Mesenteric fat pad (tissue), 1 donor: ENCODE measurements around the gene ANKDD1A. TPM values are rescaled to one million over a fixed set of nuclear protein-coding genes. Genes with fewer than 3 reads are reported as not detected.

Source experiments
- DNase-seq: peaks from one replicate; pipeline ENCODE4 v3.0.0-alpha.2; 2020; ENCODE audit warnings: low spot score
- total RNA-seq: library from RNA; stranded (reverse); fragmentation: NEBNext Ultra II Directional; extraction: Animal tissue kit (Norgen Biotek cat#: 25700); gene quantifications from one replicate; pipeline ENCODE4 v1.2.1, GENCODE V29; 2021
- donor health status: DM: yes; HTN: yes; CAD: no.

ANKDD1A gene
- total RNA-seq, 1 donor from 2014 or later, result 19.3 TPM

DNA sequence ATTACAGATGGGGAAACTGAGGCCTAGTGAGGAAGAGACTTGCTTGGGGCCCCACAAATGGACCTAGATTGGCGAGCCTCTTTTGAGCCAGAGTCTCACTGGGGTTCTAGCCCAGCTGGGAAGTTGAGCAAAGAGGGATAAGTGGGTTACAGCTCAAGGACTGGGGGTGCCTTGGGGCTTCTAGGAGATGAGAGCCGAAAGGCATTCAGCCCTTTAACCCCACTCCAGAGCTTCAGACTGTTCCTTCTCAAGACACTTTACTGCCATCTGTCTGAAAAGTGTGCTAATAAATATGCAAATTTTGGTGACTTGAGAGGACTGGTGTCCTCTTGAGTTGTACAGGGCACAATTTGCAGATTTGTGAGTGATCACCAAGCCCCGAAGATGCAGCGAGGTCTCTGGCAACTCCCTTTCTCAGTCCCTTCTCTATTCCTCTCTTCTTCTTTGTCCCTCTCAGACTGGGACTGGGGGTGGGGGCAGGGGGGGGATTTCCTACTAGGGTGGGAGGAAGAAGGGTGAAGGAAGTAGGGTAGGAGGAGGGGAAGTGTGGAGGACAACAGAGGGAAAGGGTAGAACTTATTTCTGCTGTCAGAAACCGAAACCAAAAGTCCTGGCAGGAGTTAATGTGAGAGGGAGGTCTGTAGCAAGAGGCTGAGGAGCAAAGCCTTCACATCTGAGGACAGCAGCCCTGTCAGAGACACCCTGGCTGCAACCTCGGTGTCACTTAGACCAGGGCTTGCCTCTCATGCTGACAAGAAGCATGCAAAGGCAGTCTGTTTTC, 16.2 kb upstream of the ANKDD1A start:
- no peak for DNase-seq

DNA sequence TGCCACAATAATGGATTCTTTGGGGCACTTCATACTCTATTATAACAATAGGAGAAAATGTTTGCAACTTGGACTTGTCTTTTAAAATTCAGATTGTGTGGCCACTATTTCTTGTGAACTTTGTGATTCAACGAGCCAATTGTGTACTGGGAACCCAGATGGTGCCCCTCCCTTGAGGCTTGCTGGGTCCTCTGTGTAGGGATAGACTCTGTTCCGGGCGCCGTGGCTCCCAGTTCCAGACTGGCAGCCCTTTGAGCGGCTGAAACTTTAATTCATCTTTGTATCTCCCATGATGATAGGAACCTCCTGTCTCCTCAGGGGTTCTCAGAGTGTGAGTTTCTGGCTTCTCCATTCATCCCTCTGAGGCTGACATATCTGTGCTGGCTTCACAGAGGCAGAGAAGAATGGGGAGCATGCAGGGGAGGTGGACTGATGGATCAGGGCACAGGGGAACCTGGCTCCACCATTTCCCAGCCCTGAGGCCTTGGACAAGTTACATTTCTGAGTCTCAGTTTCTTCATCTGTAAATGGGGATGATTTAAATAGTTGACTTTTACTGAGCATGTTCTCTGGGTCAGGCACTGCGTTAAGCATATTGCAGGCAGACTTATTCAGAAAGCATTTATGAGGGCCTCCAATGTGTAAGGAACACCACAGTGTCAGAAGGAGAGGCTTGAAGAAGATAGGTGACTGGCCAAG, 15.2 kb upstream of the ANKDD1A start:
- DNase-seq, result no peak

DNA sequence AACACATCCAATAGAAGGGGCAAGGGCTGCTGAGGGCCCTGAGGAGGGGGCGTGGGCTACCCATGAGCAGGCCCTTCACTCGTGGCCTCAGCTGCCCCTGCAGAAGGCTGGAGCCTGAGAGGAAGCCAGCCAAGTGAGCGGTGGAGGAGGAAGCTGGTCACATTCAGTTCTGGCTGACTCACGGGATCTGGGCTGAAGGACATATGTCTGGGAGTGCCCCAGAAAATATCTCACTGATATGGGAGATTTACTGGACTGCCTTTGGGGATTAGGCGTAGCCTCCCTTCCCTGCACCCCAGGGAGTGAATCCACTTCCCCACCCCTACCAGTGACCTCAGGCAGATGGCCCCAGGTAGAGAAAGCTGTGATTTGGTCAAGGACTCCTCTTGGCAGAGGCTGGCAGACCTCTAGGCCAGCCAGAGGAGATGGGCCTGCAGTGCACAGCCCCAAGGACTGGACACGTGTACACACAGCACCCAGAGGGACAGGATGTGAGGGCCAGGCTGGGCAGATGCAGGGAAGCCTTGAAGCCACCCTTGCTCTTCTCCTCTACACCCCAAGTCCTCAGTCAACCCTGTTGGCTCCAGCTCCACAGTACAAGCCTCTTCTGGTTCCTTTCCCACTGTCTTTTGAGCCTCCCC, 14.2 kb upstream of the ANKDD1A start:
- DNase-seq, result no peak

DNA sequence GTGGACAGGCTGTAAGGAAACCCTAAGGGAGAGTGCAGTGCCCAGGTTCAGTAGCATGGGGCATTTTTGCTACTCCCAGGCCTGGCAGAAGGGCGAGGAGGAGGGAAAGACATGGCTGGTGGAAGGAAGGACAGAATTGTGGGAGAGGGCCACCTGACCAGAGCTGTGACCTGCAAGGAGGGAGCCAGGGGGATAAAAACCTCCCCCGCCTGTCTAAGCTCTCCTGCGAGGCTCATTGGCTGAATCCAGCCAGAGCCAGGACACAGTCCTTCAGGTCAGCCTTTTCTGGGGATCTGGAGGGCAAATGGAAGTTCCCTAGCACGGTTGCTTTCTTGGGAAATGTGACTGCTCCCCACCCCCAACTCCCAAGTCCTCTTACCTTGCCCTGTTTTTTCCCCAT, 13.3 kb upstream of the ANKDD1A start:
- no peak for DNase-seq

DNA sequence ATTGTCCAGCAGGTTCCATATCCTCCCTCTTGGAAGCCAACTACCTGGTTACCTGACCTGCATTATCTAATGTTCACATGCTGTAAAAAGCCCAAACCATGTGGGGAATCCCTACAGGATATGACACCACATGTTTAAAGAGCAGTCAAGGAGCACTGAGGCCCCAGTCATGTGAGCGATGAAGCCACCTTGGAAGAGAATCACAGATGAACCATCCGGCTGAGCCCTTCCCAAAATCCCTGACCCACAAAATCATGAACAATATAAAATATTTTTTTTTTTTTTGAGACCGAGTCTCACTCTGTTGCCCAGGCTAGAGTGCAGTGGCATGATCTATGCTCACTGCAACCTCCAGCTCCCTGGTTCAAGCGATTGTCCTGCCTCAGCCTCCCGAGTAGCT, 10.6 kb upstream of the ANKDD1A start:
- no peak for DNase-seq

DNA sequence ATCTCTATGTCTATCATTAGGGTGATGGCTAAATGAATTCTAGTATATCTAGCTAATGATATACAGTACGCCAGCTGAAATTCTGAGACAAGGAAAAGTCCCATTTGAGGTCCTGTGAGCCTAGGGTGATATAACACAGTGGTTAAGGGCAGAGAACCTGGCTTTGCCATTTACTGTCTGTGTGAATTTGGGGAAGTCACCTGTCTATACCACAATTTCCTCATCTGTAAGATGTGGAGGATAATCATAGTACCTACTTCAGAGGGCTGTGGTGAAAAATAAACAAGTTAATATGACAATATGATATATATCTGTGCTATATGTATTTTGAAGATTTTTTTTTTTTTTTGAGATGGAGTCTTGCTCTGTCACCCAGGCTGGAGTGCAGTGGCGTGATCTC, 9.8 kb upstream of the ANKDD1A start:
- no peak for DNase-seq

DNA sequence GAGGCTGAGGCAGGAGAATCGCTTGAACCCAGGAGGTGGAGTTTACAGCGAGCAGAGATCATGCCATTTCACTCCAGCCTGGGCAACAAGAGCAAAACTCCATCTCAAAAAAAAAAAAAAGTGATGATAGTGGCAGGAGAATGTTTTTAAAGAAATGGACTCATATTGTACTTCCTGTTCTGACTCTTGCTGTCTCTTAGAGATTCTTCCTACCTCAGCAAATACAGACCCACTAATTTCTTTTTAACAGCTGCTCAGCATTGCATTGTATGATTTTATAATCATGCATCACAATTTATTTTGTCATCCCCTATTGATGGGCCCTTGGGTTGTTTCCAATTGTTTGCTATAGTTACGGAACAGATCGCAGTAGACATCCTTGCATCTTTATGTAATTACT, 8.8 kb upstream of the ANKDD1A start:
- DNase-seq, result no peak

DNA sequence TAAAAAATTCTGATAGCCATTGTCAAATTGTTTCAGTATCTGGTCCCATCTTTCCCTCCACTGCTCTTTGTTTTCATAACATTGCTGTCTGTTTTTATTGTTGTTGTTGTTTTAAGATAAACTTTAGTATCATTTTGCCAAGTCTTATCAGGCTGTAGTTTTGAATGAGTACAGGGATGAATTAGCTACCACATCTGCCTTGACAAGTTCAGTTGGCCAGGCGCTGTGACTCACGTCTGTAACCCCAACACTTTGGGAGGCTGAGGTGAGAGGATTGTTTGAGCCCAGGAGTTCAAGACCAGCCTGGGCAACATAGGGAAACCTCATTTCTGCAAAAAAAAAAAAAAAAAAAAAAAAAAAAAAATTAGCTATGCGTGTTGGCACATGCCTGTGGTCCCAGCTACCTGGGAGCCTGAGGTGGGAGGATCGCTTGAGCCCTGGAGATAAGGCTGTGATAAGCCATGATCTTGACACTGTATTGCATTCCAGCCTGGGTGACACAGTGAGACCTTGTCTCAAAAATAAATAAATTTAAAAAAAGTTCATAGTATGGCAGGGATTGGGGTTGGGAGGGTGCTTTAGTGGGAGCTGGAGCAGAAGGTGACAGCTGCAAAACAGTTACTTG, 8.3 kb upstream of the ANKDD1A start:
- no peak for DNase-seq

DNA sequence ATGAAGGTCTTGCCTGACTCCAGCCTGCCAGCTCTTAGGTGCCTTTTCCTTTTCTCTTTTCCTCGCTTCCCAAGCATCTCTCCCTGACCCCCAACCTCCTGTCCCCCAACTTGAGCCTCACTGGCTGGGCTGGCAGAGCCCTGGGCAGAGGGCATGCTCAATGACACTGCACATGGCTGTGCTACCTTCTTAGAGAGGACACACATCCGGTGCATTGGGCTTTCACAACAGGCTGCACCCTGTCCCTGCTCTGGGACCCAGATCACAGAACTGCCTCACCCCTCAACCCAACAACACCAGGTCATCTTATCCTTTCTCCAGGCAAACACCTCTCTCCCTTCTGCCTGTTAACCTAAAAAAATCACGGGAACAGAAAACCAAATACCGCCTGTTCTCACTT, 7.5 kb upstream of the ANKDD1A start:
- no peak for DNase-seq

DNA sequence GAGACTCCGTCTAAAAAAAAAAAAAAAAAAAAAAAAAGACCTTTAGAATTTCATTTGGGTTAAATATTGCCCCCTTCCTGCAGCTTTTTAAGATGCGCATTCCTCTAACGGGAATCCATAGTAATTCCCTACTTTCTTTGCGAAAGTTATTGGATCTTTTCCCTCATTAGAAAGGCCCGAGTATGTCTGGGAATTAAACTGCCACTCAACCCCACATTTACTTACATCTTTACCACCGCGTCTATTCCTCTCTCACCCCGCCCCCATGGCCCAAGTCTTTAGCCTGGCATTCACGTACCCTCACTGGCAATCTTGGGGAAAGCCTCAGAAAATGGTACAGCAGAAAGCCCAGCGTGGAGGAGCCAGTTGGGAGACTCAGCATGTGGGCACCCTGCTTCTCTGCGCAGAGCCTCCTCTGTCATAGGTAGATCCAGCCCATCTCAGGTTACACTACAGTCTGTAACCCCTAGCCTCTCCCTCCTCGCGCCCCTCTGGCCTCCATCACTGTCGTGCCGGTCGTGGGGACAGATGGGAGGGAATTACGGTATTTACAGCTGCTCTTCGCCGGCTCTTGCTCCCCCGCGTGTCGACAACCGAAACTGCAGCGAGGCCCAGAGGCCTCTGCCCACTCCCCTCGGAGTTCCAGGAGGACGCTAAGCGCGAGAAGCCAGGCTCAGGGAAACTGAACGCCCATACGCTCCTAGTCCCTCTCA, 6.4 kb upstream of the ANKDD1A start:
- DNase-seq, result peak; percentile 93

DNA sequence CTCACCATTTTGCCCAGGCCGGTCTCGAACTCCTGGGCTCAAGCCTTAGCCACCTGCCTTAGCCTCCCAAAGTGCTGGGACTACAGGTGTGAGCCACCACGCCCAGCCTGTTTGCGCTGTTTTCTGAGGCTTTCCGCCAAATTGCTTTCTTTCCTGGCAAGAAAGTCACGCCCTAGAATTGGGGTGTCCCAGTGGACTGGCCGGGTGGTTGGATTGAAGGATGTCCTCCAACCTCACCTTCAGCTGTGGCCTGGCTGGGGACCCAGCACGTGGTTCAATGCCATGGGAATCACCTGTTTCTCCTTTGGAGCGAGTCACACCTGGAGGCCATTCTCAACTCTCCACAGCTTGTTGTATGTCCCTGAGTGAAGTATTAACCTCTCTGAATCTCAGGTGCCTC, 5.8 kb upstream of the ANKDD1A start:
- no peak for DNase-seq

DNA sequence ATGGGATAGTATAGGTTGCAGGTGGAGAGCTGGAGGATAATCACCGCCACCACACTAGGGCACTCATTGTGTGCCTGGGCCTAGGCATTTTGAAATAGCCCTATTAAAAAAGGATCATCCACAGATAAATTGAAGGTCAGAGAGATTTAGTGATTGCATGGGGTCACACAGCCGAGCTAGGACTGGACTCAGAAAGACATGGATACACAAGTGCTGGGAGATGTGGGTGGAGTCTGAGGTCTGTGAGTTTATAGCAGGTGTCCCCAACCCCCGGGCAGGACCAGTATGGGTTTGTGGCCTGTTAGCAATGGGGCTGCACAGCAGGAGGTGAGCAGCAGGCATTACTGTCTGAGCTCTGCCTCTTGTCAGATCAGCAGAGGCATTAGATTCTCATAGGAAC, 5.3 kb upstream of the ANKDD1A start:
- no peak for DNase-seq

DNA sequence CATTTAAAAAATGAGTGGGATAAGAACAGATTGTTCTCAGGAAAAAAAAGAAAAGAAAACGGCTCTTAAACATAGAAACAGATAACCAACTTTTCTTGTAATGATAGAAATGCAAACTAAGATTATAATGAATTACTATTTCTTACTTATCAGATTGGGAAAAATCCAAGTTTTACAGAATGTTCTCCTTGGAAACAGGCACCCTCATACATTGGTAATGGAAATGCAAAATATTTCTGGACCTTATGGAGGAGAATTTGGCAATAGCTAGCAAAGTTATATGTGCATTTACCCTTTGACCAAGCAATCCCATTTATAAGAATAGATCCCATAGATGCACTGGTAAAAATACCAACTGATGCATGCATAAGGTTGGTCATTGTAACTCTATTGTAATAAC, 3.7 kb upstream of the ANKDD1A start:
- DNase-seq, result no peak

DNA sequence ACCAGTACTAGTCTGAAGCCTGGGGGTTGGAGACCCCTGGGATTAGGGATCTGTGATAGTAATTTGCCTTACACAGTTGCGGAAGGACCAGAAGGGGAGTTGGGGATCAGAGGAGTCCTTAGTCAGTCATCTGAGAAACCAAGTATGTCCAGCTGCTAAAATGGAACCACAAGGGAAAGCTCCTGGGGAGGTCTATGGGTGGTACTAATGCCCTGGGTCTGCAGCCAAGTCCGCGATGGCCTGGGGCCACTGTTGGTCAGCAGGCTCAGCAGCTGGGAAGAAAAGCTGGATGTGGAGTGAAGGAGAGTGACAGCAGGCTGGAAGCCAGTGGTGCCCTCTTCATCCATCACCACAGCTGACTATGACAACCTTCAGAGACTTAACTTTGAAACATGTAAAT, 2.2 kb upstream of the ANKDD1A start:
- no peak for DNase-seq

DNA sequence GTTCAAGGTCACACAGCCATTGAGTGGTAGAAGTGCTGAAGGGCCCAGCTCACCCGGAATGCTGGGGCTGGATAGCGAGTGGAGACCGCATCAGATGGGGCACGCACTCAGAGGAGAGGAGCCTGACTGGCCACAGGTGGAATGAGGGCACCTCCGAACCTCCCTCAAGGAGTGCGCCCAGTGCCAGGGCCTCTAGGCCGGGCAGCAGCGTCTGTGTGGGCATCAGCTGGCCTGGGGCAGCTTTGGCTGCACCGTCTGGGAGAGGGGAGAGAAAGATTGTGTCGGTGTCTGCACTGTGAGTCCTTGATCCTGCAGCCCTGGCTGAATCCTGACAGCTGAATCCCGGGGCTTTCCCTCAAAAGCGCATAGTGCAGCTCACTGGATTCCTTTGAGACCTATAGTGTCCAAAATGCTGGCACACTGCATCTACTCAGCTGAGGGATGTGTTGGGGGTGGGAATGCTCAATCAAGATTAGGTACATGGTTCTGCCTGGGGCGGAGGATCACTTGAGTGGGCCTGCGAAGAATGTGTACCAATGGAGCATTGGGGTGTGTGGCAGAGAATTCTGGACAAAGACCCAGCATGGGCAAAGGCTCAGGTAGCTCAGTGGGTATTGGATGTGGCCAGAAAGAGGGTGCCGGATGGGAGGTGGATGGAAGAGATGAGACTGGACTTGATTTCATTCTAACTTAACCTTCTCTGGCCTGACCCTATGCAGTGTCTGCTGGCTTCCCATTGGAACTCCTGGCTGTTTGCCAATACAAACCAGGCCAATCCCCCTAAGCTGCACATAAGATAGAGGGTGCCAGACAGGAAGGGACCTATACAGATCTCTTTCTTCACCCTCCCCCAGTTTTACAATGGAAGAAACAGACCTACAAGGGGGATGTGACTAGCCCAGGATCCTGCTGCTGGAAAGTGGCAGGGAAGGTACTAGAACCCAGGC, 950 bp downstream of the ANKDD1A start:
- no peak for DNase-seq

DNA sequence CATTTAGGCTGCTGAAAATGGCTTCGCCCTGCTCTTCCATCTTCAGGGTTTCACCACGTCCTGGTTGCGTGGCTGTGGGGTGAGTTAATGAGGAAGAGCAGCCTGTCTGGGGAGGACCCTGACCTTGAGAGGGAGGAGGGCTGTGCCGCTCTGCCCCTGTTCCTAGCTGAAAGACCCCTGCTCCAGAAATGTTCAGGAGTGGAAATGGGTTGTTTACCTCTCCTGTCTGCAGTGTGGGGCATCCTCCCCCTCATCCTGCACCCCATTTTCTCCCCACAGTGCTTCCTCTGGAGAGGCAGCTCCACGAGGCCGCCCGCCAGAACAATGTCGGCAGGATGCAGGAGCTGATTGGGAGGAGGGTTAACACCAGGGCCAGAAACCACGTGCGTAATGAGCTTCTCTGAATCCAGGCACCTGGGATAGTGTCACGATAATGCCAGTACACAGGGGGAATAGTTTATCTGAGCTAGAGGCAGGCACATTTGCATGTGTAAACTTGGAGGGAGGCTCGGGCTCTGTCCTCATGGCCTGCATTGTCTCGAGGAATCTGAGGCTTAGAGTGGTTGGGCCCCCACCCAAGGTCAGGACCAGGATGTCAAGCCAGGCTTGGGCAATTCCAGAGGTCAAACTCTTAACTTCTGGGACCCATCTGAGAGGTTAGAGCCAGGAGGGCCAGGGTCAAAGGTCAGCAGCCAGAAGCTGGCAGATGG, 4.0 kb downstream of the ANKDD1A start:
- no peak for DNase-seq

DNA sequence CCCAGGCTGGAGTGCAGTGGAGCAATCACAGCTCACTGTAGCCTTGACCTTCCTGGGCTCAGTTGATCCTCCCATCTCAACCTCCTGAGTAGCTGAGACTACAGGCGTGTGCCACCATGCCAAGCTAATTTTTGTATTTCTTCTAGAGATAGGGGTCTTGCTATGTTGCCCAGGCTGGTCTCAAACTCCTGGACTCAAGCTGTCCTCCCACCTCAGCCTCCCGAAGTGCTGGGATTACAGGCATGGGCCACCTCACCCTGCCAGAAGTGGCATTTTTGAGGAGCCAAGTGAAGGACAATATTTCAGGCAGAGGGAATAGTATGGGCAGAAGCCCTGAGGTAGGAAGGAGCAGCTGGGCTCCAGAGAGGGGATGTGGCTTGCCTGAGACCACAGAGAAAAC, 4.7 kb downstream of the ANKDD1A start:
- no peak for DNase-seq

DNA sequence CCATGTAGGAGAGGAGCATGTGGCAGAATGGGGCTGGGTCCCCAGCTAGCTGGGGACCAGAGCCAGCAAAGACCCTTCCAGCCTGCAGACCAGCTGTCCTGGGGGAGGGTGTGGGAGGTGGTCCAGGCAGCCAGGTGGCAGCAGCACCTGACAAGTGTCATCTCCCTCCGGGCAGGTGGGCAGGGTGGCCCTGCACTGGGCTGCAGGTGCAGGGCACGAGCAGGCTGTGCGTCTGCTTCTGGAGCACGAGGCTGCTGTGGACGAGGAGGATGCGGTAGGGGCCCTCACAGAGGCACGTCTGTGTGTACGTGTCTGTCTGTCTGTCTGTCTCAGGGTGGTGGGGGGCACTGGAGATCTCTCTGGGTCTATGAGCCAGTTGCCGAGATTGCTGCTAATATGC, 5.5 kb downstream of the ANKDD1A start:
- no peak for DNase-seq

DNA sequence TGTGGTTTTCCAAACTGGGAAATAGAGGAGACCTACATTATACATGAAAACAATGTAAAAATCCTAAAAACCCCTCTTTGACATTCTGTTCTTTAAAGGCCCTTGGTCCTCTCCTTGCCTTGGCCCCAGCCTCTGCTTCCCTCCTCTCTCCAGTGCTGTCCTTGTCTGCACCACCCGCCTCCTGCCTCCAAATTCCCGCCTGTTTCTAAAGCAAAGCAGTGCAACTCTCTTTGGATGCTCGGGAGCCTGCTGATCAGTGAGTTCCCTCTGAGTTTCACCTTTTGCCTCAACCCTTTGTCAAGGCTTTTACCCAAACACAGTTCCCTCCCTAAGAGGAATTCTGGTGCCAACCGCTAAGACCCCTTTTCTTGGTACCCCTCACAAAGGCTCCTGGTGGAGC, 8.0 kb downstream of the ANKDD1A start:
- no peak for DNase-seq

DNA sequence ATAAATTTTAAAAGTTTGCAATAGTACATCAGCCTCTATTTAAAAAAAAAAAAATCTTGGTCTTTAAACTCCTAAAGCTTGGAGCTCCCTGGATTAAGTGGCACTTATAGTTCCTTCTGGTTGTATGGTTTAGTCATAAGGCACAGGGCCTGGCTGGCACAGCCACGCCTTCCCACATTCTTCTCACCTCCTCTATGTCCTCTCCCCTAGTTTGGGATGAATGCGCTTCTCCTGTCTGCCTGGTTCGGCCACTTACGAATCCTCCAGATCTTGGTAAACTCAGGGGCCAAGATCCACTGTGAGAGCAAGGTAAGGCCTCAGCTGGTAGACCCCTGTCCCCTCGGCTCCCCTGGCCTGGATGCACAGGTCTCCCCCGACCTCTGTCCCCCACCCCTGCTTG, 10.0 kb downstream of the ANKDD1A start:
- DNase-seq, result no peak
